Panc1 (cell line): ENCODE data around the gene GFAP.

Source experiments
- CTCF ChIP-seq: fragments of 450-650 bp; IDR thresholded peaks from 2 replicates; pipeline ENCODE4 v1.5.1; 2017; ENCODE audit warnings: mild to moderate bottlenecking
- POLR2AphosphoS5 ChIP-seq: IDR thresholded peaks from 2 replicates; pipeline ENCODE4 v1.6.1; 2012; ENCODE audit warnings: mild to moderate bottlenecking, low read depth, low read length, moderate library complexity
- REST ChIP-seq, 2 experiments: IDR thresholded peaks; 2 replicates each; pipeline ENCODE4 v1.6.1; 2011 to 2012; ENCODE audit warnings: low read depth in 2 of 2, control low read depth in 1 of 2, low read length in 1 of 2, mild to moderate bottlenecking in 1 of 2, moderate library complexity in 1 of 2; ENCODE audit not compliant: insufficient read depth in 1 of 2
- SIN3A ChIP-seq: IDR thresholded peaks from 2 replicates; pipeline ENCODE4 v1.6.1; 2012; ENCODE audit warnings: low read depth, mild to moderate bottlenecking, low read length, moderate library complexity, borderline replicate concordance; ENCODE audit not compliant: insufficient read depth

- TF ChIP-seq CTCF (no peak), POLR2AphosphoS5 (no peak), REST (IDR thresholded peaks at IDR 0.05; ENCODE audit: insufficient read depth in 1 of 2, low read depth in 2 of 2, low read length in 1 of 2) (no peak), SIN3A (no peak)
Measured at GRCh38 chr17:44926821-44927525, 11.7 kb upstream of the GFAP start.
